HG03139 (cell line): Measurements from ENCODE around the gene DNAL4.
"Not testable (repeated sequence)": the region's sequence is repeated elsewhere in the genome, so short reads cannot be mapped to it uniquely, and the experiment has no call there.

ENCODE experiments used
- ATAC-seq: cut with Tn5 transposase; IDR thresholded peaks from one replicate; pipeline ENCODE4 v1.9.1; 2021; ENCODE audit not compliant: unreplicated experiment

DNAL4 gene

DNA sequence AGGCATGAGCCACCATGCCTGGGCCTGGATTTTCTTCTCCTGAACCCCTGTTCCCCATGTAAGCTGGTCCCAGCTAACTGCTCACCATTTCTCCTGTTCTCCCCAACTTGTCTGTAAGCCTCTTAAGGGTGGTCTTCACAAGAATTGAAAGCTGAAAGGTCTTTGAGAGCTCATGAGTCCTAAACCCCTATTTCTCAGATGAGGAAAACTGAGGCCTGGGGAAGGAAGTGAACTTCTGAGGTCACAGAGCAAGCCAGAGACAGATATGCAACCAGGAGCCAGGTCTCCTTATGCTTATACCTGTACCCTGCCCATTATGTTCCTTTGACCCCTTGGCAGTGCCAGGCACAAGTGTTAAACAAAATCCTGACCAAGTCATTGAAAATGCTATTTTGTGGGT is 33.6 kb upstream of the DNAL4 start:
- no peak for ATAC-seq

DNA sequence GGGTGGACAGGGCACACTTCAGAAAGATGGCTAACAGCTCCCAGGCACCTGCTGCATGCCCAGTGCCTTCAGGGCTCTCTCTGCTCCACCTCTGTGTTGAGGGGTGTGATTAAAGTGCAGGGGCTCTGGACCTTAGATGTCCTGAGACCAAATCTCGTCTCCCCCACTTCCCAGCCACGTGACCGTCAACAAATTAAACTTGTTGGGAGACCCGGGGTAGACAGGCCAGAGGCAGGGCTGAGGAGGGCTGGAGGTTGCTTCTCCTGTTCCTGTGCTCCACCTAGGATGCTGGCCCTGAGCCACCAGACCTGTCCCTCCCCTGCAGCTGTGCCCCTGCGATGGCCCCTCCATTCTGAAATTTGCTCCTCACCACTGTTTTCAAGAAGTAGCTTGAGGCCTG is 32.9 kb upstream of the DNAL4 start:
- no peak for ATAC-seq

DNA sequence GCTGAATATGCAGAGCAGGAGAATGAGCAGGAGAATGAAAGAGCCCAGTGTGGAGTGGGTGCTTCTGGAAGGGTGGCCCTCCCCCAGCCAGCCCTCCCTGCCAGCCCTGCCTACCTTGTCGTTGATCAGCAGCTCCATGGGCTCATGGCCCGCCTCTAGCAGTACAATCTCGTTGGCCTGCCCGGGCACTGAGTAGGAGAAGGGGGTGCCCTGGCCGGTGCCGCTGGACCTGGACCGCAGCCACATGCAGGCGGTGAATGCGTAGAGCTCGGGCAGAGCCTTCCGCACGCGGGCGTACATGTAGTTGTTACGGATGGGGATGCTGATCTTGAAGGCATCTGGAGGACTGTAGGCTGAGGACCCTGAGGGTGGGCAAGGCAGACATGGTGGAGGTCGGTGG is 32.4 kb upstream of the DNAL4 start:
- ATAC-seq: no peak

GRCh38 chr22:38824585-38824984 is 30.6 kb upstream of the DNAL4 start:
- no peak for ATAC-seq

- ATAC-seq: no peak
Measured at GRCh38 chr22:38823637-38824036, 29.7 kb upstream of the DNAL4 start.

- ATAC-seq: no peak
Measured at GRCh38 chr22:38823076-38823475, 29.1 kb upstream of the DNAL4 start.

DNA sequence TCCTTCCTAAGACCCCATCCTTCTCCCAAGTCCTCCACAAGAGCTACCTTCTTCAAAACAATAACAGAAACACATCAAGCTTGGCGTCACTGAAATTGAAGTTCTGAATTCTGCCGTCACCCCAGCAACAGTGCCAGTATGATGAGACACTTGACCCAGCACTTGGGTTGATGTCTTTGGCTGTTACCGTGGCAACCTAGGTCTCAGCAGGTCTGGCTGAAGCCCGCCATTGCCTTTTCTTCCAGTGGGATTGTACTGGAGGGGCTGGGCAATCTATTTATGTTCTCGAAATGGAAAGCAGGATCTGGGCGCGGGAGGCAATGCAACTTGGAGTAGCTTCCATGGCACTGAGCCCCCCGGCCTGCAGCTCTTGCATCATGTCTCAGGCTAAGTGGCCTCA is 26.1 kb upstream of the DNAL4 start:
- ATAC-seq: no peak

DNA sequence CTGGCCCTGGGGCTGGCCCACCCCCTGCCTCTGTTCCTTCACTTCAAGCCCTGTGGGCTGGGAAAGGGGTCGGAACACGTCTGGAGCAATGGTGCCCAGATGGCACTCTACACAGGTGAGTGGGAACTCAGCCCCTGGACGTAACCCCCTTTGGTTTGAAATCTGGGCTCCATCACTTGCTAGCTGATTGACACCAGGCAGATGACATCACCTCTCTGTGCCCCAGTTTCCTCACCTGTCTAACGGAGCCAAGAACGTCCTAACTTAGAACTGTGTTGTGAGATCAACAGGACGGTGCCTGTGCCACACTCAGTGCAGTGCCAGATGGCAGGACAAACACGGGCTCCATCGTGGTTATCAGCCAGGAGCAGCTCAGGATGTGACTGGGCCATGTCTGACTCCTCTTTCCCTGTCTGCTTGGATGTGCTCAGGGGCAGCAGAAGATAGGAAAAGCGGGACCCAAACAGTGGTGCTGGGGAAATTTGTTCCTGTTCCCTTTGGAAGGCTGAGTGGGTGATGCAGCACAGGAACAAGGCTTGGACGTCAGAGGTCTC is 25.5 kb upstream of the DNAL4 start:
- ATAC-seq: no peak

- no peak for ATAC-seq
Measured at GRCh38 chr22:38817196-38817595, 23.3 kb upstream of the DNAL4 start.

DNA sequence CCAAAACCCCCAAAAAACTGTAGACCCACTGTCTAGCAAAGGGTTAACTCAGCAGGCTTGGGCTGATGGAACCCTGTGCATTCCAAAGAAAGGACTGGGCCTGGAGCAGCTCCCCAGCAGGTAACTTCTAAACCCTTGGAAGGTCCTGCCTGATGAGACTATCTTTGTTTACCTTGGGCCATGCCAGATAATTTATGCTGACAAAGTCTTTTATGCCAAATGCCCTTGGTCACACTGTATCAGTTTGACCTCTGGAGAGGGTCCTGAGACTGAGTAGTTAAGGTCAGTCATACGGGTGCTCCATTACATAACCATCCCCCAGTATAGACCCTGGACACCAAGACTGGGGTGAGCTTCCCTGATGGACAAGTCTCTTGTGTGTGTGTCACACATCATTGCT is 21.9 kb upstream of the DNAL4 start:
- ATAC-seq: no peak

DNA sequence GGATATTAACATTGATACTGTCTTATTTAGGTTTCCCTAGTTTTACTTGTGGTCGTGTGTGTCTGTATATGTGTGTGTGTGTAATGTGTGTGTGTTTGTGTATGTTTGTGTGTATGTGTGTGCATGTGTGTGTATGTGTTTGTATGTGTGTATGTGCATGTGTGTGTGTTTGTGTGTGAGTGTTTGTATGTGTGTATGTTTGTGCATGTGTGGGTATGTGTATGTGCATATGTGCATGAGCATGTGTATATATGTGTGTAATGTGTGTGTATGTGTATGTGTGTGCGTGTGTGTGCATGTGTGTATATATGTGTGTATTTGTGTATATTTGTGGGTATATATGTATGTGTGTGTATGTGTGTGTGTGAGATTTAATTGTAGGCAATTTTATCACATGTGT is 17.3 kb upstream of the DNAL4 start:
- no peak for ATAC-seq

GRCh38 chr22:38805041-38805593 is 11.2 kb upstream of the DNAL4 start:
- ATAC-seq: not testable (repeated sequence)

GRCh38 chr22:38802671-38803121 is 8.8 kb upstream of the DNAL4 start:
- ATAC-seq: no peak

GRCh38 chr22:38799265-38800002 is 5.5 kb upstream of the DNAL4 start:
- no peak for ATAC-seq

- ATAC-seq: no peak
Measured at GRCh38 chr22:38798496-38798895, 4.6 kb upstream of the DNAL4 start.

DNA sequence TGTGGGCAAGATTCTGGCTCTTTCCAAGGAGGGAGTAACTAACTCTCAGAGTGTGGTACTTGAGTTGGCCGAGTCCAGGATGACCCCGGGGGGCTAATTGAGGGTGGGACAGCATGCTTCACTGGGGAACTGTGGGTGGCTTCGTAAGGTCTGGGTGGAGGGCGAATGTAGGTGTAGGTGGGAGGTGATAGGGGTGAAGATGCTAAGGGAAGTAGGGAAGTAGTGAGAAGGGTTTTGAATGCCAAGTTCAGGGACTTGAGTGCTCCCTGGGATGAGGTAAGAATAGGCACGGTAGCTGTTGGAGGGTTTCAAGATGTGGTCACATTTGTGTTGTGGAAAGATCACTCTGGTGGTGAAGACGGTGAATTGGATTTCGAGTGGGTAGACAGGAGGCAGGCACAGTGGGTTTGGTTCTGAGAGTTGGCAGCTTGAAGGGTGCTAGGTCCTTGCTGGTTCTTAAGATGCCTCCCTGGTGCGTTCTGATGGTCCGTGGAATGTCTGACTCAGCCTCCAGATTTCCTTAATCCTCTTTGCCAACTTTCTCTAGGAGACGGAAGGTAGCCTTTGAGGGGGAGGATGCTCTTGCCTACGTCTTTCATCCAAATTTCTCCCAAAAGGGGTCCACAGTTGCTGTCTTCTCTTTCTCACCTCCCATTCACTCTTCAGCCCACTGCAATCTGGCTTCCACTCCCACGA is 2.5 kb upstream of the DNAL4 start:
- ATAC-seq: no peak

- no peak for ATAC-seq
Measured at GRCh38 chr22:38795569-38795968, 1.6 kb upstream of the DNAL4 start.

- no peak for ATAC-seq
Measured at GRCh38 chr22:38793317-38793716, 626 bp downstream of the DNAL4 start.

GRCh38 chr22:38792833-38793232 is 1.1 kb downstream of the DNAL4 start:
- no peak for ATAC-seq

- no peak for ATAC-seq
Measured at GRCh38 chr22:38789606-38790005, 4.3 kb downstream of the DNAL4 start.

DNA sequence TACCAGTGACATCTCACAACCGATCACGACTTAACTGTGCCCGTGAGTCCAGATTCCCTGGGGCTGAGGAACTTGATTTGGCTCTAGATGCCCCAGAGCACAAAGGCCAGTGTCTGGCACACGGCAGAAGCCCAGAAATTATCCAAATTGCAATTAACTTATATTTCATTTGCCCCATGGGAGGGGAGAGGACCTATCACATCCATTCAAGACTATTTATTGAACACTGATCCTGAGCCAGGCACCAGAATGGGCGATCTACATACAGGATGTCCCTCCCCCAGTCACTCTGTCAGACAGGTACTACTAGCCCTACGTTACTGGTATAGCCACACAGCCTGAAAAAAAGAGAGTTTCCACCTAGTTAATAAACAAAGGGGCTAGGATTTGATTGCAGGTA is 5.1 kb downstream of the DNAL4 start:
- no peak for ATAC-seq
